HG02642 (cell line): Measurements from ENCODE around the gene STARD3.
"Not testable (repeated sequence)": the region's sequence is repeated elsewhere in the genome, so short reads cannot be mapped to it uniquely, and the experiment has no call there.

Source experiments
- ATAC-seq: cut with Tn5 transposase; IDR thresholded peaks from one replicate; pipeline ENCODE4 v1.9.1; 2021; ENCODE audit warnings: mild to moderate bottlenecking; ENCODE audit not compliant: unreplicated experiment, poor library complexity

The STARD3 gene

DNA sequence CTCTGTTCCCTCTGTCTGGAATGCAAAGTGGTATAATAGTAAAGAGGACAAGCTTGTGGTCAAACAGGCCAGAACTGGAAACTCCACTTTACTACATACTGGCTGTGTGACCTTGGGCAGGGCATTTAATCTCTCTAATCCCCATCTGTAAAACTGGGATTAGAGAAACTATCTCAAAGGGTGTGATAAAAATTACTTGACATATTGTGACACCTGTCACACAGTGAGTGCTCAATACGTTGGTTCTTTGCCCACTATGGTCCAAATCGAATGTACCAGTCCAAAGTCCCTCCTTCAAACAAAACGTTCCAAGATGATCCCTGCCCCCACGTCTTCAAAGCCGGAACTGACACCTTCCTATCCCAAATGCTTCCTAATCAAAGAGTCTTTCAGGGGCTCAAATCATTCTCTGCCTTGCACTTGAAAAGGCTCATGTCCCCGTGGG is 50.2 kb downstream of the STARD3 start:
- no peak for ATAC-seq

DNA sequence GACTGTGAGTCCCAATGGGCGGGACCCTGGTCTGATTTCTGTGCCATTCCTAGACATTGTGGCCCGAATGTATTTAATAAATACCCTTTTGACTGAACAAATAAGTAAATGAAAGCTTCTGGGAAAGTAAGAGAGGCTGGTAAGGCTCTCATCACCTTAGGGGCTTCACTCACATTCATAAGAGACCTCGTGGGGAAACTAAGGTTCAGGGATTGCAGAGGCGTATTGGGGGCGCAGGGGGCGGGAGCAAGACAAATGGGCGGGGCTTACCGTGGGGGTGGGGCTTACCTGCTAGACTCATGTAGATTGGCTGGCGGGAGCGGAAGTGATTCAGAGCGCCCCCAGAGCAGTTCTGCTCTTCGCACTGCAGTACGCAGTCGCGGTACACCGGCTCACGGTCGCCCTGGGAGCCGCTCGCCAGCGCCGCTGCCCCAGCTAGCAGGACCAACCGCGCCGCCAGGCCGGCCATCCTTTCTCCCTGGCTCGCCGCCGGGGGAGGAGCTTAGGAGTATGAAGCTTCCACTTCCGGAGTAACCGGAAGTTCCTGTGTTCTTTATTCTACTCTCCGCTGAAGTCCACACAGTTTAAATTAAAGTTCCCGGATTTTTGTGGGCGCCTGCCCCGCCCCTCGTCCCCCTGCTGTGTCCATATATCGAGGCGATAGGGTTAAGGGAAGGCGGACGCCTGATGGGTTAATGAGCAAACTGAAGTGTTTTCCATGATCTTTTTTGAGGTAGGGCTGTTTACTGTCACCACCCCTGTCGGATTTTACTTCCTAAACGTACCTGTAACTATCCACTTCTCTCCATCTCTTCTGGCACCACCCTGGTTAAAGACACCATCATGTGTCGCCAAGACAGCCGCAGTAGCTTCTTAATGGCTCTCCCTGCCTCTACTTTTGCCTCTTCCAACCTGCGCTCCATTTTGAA is 50.9 kb downstream of the STARD3 start, which contains the start of gene PGAP3:
PGAP3 (minus strand) TSS at position 512 of the 929 bp plus-strand sequence; CDS start at position 469, 43 bp downstream.
- peak; percentile 89 for ATAC-seq

DNA sequence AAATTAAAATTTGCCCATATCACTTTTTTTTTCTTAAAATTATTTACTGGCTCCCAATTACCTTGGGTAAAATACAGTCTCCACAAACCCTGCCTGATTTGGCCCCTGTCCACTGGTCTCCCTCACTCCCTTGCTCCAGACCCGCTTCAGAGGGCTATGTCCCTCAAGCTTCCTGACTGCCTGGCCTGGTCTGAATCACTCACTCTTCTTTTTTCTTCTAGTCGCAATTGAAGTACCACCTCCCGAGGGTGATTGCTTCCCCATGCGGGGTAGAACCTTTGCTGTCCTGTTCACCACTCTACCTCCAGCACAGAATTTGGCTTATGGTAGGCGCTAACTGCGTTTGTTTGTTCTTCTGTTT is 51.5 kb downstream of the STARD3 start:
- no peak for ATAC-seq

DNA sequence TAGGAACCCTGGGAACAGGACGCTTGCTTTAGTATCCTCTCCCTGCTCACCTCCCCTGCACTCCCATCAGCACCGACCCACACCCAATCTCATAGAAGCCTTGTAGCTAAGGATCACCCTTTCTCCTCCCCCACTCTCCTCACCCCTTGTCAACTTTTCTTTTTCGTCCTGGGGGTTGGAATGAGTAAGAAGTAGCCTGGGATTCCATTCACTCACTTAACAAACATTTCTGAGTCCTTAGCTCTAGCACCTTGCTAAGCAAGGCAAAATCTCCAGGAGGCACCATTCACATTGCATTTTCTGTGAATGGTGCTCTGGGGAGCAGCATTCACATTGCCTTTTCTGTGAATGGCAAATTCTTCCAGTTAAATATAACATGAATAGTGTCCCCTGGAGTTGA is 52.0 kb downstream of the STARD3 start:
- no peak for ATAC-seq

DNA sequence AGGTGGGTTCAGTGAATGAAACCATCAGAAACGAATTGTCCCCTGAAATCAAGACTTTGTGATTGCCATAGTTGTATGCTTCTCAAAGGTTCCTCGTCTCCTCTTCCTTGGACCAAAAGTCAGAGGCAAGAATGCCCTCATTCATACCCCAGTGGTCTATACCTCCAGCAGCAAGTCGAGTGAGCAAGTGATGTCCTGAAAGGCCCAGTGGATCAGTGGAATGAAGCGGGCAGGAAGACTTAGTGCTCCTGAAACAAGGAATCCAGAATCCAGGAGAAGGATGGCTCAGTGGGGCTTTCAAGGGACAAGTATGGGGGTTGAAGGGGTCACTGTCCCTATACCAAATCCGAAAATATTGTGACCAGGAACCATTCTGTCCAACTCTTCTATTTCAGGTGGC is 57.6 kb downstream of the STARD3 start:
- no peak for ATAC-seq

DNA sequence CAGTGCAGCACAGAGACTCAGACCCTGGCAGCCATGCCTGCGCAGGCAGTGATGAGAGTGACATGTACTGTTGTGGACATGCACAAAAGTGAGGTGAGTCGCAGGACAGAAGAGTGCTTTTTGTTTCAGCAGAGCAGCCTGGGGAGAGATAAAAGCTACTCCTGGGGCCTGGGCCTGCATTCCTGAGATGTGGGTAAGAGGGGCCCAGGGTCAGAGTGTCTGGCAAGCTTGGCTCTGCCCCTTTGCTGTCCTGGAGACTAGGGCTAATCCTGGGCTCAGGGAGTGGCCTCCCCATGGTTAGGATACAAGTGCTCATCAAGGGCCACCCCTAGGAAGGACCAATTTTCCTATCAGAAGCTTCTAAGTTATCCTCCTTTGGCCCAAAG is 58.1 kb downstream of the STARD3 start:
- ATAC-seq: no peak

DNA sequence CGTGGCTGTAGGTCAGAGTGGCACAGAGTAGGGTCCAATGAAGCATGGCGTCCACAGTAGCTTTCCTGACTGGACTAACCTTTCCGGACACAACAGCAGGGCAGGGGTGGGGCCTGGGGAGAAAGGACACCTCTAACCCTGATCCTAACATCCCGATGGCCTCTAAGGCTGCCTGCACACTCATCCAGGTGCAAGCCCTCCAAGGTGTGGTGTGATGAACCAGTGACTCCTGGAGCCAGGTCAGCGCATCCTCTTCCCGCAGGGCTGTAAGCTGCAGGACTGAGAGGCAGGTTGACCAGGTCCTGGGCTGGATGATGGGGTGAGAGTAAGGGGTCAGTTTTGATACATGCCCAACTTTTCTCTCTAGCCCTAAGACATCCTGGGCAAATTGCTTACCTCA is 59.8 kb downstream of the STARD3 start:
- ATAC-seq: no peak

DNA sequence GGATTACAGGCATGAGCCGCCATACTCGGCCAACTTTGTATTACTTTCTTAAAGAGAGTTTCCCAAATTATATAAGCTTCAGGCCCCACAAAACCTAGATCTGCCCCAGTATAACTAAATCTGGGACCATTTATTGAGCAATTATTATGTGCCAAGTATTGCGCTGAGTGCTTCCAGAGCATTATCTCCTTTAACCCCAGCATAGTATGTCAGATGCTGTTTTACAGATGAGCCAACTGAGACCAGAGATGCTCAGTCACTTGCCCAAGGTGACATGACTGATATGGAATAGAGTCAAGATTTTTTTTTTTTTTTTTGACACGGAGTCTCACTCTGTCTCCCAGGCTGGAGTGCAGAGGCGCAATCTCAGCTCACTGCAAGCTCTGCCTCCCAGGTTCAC is 61.0 kb downstream of the STARD3 start:
- no peak for ATAC-seq

DNA sequence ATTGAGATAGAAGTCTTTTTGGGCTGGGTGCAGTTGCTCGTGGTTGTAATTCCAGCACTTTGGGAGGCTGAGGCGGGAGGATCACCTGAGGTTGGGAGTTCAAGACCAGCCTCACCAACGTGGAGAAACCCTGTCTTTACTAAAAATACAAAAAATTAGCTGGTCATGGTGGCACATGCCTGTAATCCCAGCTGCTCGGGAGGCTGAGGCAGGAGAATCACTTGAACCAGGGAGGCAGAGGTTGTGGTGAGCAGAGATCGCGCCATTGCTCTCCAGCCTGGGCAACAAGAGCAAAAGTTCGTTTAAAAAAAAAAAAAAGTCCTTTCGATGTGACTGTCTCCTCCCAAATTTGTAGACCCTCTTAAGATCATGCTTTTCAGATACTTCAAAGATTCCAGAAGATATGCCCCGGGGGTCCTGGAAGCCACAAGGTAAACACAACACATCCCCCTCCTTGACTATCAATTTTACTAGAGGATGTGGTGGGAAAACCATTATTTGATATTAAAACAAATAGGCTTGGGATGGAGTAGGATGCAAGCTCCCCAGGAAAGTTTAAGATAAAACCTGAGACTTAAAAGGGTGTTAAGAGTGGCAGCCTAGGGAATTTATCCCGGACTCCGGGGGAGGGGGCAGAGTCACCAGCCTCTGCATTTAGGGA is 62.3 kb downstream of the STARD3 start:
- ATAC-seq: not testable (repeated sequence)

DNA sequence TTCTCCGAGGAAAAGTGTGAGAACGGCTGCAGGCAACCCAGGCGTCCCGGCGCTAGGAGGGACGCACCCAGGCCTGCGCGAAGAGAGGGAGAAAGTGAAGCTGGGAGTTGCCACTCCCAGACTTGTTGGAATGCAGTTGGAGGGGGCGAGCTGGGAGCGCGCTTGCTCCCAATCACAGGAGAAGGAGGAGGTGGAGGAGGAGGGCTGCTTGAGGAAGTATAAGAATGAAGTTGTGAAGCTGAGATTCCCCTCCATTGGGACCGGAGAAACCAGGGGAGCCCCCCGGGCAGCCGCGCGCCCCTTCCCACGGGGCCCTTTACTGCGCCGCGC is 62.8 kb downstream of the STARD3 start, which contains the start of gene ERBB2:
ERBB2 (plus strand) TSS at position 247 of the 330 bp plus-strand sequence. CDS start 175 bp downstream, outside the sequence.
- no peak for ATAC-seq

DNA sequence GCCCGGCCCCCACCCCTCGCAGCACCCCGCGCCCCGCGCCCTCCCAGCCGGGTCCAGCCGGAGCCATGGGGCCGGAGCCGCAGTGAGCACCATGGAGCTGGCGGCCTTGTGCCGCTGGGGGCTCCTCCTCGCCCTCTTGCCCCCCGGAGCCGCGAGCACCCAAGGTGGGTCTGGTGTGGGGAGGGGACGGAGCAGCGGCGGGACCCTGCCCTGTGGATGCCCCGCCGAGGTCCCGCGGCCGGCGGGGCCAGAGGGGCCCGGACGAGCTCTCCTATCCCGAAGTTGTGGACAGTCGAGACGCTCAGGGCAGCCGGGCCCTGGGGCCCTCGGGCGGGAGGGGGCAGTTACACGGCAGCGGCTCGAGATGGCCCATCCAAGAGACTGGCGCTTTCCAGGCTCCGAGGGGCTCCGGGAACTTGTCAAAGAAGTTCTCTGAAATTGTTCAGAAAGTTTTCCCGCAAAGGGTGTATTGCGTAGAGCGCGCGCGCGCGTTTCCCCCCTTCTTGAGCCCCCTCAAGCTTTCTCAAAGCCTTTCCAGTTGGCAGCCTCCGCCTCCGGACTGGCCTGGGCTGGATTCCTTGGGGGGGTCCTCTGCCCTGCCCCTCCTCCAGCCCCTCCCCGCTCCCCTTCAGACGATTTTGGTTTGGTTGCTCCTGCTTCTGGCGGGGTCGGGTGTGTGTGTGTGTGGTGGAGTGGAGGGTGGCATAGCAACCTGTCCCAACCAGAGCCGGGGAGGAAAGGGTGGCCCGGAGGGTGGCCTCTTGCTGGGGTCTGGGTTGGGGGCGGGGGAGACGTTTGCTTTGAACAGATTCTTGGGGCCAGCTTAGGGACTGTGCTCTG is 63.4 kb downstream of the STARD3 start:
- ATAC-seq: no peak

DNA sequence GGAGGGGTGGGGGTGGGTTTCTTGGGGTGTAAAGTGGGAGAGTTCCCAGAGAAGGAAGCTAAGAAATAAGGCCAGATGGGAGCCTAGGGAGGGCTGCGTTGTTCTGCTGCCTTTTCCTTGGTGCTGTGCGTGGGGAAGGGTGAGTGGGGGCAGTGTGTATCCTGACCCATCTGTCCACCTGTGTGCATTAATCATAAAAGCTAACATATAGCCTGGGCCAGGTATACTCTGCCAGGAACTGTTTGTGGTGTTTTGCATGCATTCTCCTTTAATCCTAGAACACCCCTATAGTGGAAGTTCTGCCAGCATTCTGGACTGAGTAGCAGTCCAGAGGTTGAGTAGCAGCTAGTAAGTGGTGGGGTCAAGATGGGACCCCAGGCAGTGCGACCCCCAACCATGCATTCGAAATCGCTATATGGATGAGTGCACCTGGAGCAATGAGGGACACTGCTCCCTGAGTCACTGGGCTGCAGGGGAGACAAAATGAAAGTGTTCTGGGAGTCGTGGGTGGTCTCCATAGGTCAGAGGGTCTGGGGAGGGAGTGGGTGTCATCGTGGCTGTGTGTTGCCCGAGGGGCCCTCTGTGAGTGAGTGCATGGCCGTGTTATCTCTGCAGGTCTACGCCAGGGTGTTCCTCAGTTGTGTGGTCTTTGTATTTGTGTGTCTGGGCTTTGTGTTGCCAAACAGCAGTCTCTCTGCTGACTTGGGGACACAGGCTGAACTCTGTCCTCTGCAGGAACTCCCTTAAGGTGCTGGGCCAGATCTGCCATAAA is 64.3 kb downstream of the STARD3 start:
- no peak for ATAC-seq

DNA sequence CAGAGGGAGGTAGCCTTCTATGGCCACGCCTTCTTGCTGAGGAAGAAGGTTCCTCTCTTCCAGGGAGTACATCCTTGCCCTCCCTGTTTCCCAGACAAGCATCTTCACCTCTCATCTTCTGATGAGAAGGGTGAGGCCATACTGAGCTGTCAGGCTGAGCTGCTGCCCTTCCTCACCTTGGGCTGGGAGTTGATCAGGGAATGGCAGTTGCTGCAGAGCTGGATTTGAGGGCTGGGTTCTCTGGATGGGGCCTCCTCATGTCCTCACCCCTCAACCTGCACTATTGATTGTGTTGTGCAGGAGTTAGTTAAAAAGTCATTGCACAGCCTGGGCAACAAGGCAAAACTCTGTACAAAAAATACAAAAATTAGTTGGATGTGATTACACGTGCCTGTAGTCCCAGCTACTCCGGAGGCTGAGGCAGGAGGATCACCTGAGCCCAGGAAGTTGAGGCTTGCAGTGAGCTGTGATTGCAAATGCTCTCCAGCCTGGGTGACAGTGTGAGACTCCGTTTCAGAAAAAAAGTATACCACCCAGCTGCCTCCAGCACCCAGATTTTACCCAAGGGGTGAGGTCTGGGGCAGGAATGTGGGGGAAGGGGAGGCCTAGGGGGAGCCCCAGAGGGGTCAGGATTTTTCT is 65.0 kb downstream of the STARD3 start:
- no peak for ATAC-seq

DNA sequence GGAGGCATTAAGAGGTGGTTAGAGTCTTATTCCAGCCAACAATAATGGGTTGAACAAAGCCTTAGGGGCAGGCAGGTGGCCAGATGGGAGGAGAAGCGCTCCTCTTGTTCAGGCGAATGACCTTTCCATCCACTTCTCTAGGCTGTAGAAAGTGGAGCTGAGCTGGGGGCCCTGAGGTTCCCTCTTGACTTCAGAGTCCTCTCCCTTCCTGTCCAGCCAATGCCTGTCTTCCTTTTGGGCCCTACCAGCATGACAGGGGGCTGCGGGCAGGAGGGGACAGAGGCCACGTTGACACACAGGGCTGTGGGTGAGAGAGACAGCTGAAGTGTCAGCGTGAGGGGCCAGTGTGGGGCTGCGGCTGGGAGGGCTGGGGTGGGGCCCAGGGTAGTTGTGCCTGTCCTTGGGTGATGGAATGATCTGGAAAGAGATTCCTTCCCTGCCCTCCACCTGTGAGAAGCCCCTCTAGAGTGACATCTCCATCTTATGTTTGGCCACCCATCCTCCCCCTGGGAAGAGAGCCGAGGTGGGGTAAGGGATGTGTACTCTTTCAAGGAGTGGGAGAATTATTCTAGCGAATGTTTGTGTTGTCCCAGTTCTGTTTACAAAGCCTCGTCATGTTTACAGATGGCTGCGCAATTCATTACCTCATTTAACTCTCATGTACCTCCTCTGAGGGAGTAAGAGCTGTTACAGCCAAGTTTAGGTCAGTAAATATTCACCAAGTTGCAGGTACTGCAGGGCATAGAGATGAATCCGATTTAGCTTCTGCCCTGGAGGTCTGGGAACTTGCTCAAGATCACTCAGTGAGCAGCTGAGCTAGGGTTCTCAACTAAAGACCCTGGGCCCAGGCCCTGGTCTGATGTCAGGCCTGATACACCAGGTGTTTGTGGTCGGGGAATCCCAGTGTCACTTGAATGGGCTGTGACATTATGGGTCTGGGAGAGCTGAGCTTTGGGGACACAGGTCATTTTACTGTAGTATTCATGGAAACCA is 66.3 kb downstream of the STARD3 start:
- no peak for ATAC-seq

DNA sequence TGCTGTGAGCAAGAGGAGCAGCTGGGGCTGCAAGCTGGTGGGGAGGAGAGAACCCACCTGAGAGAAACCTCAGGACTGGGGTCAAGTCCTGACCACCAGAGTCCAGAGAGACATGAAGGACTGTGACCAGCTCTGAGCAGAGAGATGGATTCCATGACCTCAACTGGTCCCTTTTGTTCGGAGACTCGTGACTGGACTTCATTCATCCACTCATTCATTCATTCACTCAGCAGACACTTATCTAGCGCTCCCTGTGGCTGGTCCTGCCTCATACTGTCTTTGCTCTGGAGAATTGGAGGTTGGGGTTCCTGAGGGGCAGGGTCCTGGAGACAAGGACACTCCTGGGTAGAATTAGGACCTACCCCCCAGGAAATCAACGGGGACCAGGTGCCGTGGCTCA is 67.0 kb downstream of the STARD3 start:
- no peak for ATAC-seq

DNA sequence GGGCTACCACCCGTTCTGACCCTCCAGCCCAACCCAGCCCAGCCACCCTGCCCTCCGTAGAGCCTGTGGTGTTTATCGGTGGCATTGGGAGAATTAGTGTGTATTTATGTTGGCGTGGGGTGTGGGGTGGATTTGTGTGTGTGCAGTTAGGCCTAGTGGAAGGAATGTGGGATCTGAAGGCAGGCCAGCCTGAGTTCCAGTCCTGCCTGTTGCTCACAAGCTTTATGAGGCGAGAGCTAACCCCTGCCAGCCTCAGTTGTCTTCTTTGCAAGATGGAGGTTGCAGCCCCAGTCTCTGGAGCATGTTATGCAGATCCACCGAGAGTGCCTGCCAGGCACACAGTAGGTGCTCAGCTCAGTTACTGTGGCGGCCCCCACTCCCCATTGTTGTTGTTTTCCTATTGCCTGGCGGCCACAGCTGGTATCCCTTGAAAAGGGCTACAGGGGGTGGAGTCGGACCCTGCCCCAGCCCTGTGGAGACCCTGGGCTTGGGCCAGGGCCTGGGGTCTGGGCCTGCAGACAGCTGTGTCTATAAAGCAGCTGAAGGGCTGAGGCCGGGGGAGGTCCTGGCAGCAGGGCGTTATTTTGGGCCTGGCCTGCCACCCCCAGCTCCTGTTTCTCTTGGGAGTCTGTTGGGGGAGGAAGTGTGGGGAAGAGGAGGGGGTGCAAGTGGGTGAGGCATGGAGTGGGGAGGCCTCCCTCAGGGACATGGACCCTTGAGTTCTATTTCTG is 68.0 kb downstream of the STARD3 start:
- no peak for ATAC-seq

DNA sequence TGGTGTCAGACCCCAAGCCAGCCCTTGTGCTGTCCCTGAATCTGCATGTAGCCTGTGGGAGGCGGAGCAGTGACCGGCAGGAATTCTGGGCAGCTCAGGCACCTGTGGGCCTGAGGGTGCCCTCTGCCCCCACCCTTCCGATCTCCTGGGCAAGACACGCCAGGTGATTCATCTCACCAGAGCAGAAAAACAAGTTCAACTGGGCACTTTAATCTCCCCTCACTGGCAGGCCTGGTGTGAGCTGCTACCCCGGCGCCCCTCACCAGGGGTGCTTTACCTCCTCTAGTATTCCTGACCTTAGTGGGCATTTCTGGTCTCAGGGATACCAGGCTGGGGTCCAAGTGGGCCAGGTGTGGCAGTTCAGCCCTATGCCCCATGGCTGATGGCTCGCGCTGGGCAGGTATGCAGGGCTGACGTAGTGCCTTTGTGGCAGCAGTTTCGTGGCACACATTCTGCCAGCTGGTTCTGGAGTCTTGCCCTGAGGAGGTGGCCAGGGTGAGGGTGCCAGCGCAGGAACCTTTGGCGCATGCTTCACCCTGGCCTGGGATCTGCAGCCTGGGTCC is 68.9 kb downstream of the STARD3 start:
- ATAC-seq: no peak
